ENCODE data around the gene PHLDA2. TPM values are rescaled to one million over a fixed set of nuclear protein-coding genes. Genes with fewer than 3 reads are reported as not detected.
A peak's percentile ranks its signal among the peaks of the same experiment; 100 is the strongest.
"Not testable (repeated sequence)": the region's sequence is repeated elsewhere in the genome, so short reads cannot be mapped to it uniquely, and the experiment has no call there.

The PHLDA2 gene
- total RNA-seq, 2 donors from 2014 or later = 0.96 to 2.8 TPM

GRCh38 chr11:2912498-2912897 lies 16.7 kb downstream of the PHLDA2 start:
- no peaks in the 10 kb centered on the region for H3K9me3 ChIP-seq (ENCODE audit: control insufficient read depth, low read length, poor library complexity, severe bottlenecking)
- ATAC-seq (no peak), DNase-seq (no peak)
- peaks cover 11% of the 10 kb centered on the region for H3K4me1 Mint-ChIP-seq
- H3K27me3 Mint-ChIP-seq = no peaks in the 10 kb centered on the region
- peaks cover 2% of the 10 kb centered on the region for H3K36me3 Mint-ChIP-seq (ENCODE audit: low read depth)
- H3K4me3 Mint-ChIP-seq = no peak overlapping the region
- no peak overlapping the region for H3K27ac Mint-ChIP-seq

- H3K9me3 ChIP-seq (ENCODE audit: control insufficient read depth, low read length, poor library complexity, severe bottlenecking) = no peaks in the 10 kb centered on the region
- H3K27ac Mint-ChIP-seq = no peak overlapping the region
- no peak overlapping the region for H3K4me3 Mint-ChIP-seq
- peaks cover 2% of the 10 kb centered on the region for H3K36me3 Mint-ChIP-seq (ENCODE audit: low read depth)
- no peaks in the 10 kb centered on the region for H3K27me3 Mint-ChIP-seq
- ATAC-seq (no peak), DNase-seq (no peak)
- peaks cover 11% of the 10 kb centered on the region for H3K4me1 Mint-ChIP-seq
Observed at GRCh38 chr11:2911785-2912391, 17.3 kb downstream of the PHLDA2 start.

DNA sequence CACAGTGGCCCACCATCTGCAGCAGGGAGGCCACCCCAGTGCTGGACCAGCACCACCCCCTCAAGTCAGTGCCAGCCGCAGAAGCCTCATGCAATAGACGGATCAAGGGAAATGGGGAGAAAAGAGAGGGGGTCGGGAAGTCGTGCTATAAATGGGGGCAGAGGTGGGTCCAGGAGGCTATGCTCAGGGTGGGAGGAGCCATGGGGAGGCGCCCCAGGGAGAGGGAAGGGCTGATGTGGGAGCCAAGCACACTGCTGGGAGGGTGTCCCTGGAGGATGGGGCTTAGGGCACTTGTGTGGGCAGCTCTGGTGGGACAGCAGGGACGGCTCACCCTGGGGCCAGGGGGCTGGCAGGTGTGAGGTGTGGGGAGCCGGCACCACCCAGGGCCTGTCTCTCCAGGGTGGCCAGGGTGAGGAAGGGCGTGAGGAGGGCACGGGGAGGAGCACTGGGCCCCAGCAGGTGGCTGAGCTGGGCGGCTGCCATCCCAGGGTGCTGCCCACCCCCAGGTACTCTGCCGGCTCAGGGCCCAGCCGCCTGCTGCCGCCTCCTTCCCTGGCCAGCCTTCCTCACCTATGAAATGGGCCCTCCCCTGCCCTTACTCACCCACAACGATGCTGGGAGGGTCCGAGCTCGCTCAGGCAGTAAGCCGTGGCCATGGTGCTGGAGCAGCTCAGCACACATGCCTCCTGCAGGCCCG lies 18.0 kb downstream of the PHLDA2 start:
- Mint-ChIP-seq H3K4me3 (no peak overlapping the region), H3K27me3 (no peaks in the 10 kb centered on the region), H3K27ac (no peak overlapping the region), H3K4me1 (peaks cover 11% of the 10 kb centered on the region), H3K36me3 (ENCODE audit: low read depth) (peaks cover 2% of the 10 kb centered on the region)
- ATAC-seq (no peak), DNase-seq (no peak)
- H3K9me3 ChIP-seq (ENCODE audit: control insufficient read depth, low read length, poor library complexity, severe bottlenecking) = no peaks in the 10 kb centered on the region

- Mint-ChIP-seq H3K27ac (no peak overlapping the region), H3K36me3 (ENCODE audit: low read depth) (peaks cover 5% of the 10 kb centered on the region), H3K27me3 (no peaks in the 10 kb centered on the region), H3K4me3 (no peak overlapping the region), H3K4me1 (peaks cover 11% of the 10 kb centered on the region)
- H3K9me3 ChIP-seq (ENCODE audit: control insufficient read depth, low read length, poor library complexity, severe bottlenecking) = no peaks in the 10 kb centered on the region
- DNase-seq (no peak), ATAC-seq (no peak)
Observed at GRCh38 chr11:2910401-2910955, 18.7 kb downstream of the PHLDA2 start.

GRCh38 chr11:2909133-2909902 lies 19.9 kb downstream of the PHLDA2 start:
- H3K4me3 Mint-ChIP-seq = no peak overlapping the region
- H3K36me3 Mint-ChIP-seq (ENCODE audit: low read depth) = peaks cover 8% of the 10 kb centered on the region
- H3K27ac Mint-ChIP-seq = no peak overlapping the region
- ATAC-seq = no peak
- DNase-seq = no peak
- no peaks in the 10 kb centered on the region for H3K27me3 Mint-ChIP-seq
- peaks cover 11% of the 10 kb centered on the region for H3K4me1 Mint-ChIP-seq
- H3K9me3 ChIP-seq (ENCODE audit: control insufficient read depth, low read length, poor library complexity, severe bottlenecking) = no peaks in the 10 kb centered on the region

GRCh38 chr11:2908130-2908529 lies 21.1 kb downstream of the PHLDA2 start:
- Mint-ChIP-seq H3K4me1 (peaks cover 6% of the 10 kb centered on the region), H3K4me3 (no peak overlapping the region), H3K27ac (no peak overlapping the region), H3K36me3 (ENCODE audit: low read depth) (peaks cover 8% of the 10 kb centered on the region), H3K27me3 (no peaks in the 10 kb centered on the region)
- DNase-seq (no peak), ATAC-seq (no peak)
- H3K9me3 ChIP-seq (ENCODE audit: control insufficient read depth, low read length, poor library complexity, severe bottlenecking) = no peaks in the 10 kb centered on the region

GRCh38 chr11:2905299-2905698 lies 23.9 kb downstream of the PHLDA2 start:
- DNase-seq; H3K27ac Mint-ChIP-seq; ATAC-seq; H3K4me3 Mint-ChIP-seq; H3K27me3 Mint-ChIP-seq; H3K9me3 ChIP-seq (ENCODE audit: control insufficient read depth, low read length, poor library complexity, severe bottlenecking); H3K36me3 Mint-ChIP-seq (ENCODE audit: low read depth): not testable (repeated sequence)
- H3K4me1 Mint-ChIP-seq = peaks cover 13% of the 10 kb centered on the region

GRCh38 chr11:2904153-2905052 lies 24.8 kb downstream of the PHLDA2 start:
- peak overlapping the region; percentile 75 for H3K4me3 Mint-ChIP-seq
- peak overlapping the region; percentile 81 for H3K27ac Mint-ChIP-seq

GRCh38 chr11:2903672-2904011 lies 25.6 kb downstream of the PHLDA2 start:
- Mint-ChIP-seq H3K27ac (peak overlapping the region; percentile 81), H3K4me1 (peaks cover 26% of the 10 kb centered on the region), H3K4me3 (peak overlapping the region; percentile 75), H3K36me3 (ENCODE audit: low read depth) (peaks cover 6% of the 10 kb centered on the region), H3K27me3 (no peaks in the 10 kb centered on the region)
- ATAC-seq (no peak), DNase-seq (no peak)
- no peaks in the 10 kb centered on the region for H3K9me3 ChIP-seq (ENCODE audit: control insufficient read depth, low read length, poor library complexity, severe bottlenecking)

More at GRCh38 chr11:2904153-2905052, 24.8 kb downstream of the PHLDA2 start:
- ATAC-seq (no peak), DNase-seq (no peak)
- Mint-ChIP-seq H3K36me3 (ENCODE audit: low read depth) (peaks cover 6% of the 10 kb centered on the region), H3K4me1 (peaks cover 19% of the 10 kb centered on the region), H3K27me3 (no peaks in the 10 kb centered on the region)
- H3K9me3 ChIP-seq (ENCODE audit: control insufficient read depth, low read length, poor library complexity, severe bottlenecking) = no peaks in the 10 kb centered on the region

- Mint-ChIP-seq H3K27ac (peak overlapping the region; percentile 81), H3K4me1 (peaks cover 32% of the 10 kb centered on the region), H3K36me3 (ENCODE audit: low read depth) (peaks cover 6% of the 10 kb centered on the region), H3K4me3 (peak overlapping the region; percentile 84), H3K27me3 (no peaks in the 10 kb centered on the region)
- ATAC-seq = no peak
- no peak for DNase-seq
- H3K9me3 ChIP-seq (ENCODE audit: control insufficient read depth, low read length, poor library complexity, severe bottlenecking) = no peaks in the 10 kb centered on the region
Observed at GRCh38 chr11:2902784-2903671, 26.2 kb downstream of the PHLDA2 start.

GRCh38 chr11:2901854-2902783 lies 27.1 kb downstream of the PHLDA2 start:
- peak overlapping the region; percentile 84 for H3K4me3 Mint-ChIP-seq
- no peaks in the 10 kb centered on the region for H3K9me3 ChIP-seq (ENCODE audit: control insufficient read depth, low read length, poor library complexity, severe bottlenecking)
- H3K27me3 Mint-ChIP-seq = no peaks in the 10 kb centered on the region
- H3K27ac Mint-ChIP-seq = no peak overlapping the region
- DNase-seq = peak; percentile 73 to 89 (median 88)
- ATAC-seq = peak; percentile 87
- H3K36me3 Mint-ChIP-seq (ENCODE audit: low read depth) = peaks cover 6% of the 10 kb centered on the region
- H3K4me1 Mint-ChIP-seq = peaks cover 37% of the 10 kb centered on the region
